Activated T-cell treated with anti-CD3 and anti-CD28 coated beads, Interleukin-2, amount 50 U/mL, for 24 hours (primary cell): ENCODE measurements around the gene ULK2.
A peak's percentile ranks its signal among the peaks of the same experiment; 100 is the strongest.
"Not testable (repeated sequence)": the region's sequence is repeated elsewhere in the genome, so short reads cannot be mapped to it uniquely, and the experiment has no call there.

Experiments
- DNase-seq: peaks from one replicate; pipeline ENCODE4 v3.0.0-alpha.2; 2020
- H3K27ac Mint-ChIP-seq: 2 replicates; pipeline ENCODE4 v1.8.0; 2020; ENCODE audit warnings: mild to moderate bottlenecking, mixed read lengths
- H3K27me3 Mint-ChIP-seq: 2 replicates; pipeline ENCODE4 v1.8.0; 2020; ENCODE audit warnings: mixed read lengths
- H3K36me3 Mint-ChIP-seq: 2 replicates; pipeline ENCODE4 v1.8.0; 2020; ENCODE audit warnings: low read depth, mixed read lengths
- H3K4me1 Mint-ChIP-seq: 2 replicates; pipeline ENCODE4 v1.8.0; 2020; ENCODE audit warnings: low read depth, mixed read lengths
- H3K4me3 Mint-ChIP-seq: 2 replicates; pipeline ENCODE4 v1.8.0; 2020; ENCODE audit warnings: mild to moderate bottlenecking, moderate library complexity, mixed read lengths
- H3K9me3 Mint-ChIP-seq: 2 replicates; pipeline ENCODE4 v1.8.0; 2020; ENCODE audit warnings: mixed read lengths

The ULK2 gene

DNA sequence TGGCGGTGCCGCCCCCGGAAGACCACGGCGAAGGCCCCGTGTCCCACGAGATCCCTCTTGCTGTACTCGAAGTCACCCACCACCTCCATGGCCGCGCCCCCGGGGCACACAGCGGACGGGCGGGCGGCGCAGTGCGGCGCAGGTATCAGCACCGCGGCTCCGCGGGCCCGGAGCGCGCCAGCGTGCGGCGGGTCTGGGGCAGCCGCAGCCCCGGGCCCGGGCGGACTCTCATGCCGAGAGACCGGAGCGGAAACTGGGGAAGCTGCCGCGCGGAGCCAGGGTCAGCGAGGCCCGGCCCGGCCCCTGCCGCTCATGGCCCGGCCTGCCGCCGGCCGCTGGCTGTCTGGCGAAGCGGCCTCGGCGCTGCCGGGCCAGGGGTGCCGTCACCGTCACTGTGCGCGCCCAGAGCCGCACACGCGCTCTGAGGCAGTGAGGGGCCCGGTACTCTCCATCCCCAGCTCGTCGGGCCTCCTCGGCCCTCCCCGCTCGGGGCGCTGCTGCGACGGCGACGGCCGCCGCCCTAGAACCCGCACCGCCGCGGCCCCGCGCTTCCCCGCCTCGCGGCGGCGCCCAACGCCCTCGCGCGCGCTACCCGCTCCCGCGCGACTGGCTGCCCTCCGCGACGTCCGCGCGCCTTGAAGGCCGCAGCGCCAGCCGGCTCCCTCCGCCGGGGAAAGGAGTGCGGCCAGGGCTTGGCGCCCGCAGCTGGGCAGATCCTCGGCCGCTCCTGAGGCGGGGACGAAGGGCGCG is at the start of gene ULK2:
Gene ULK2 (minus strand): TSS at position 608 of the 750 bp plus-strand sequence. CDS start 519 bp downstream, at position 89.
- peaks cover 24% of the 10 kb centered on the region for H3K4me1 Mint-ChIP-seq
- peaks cover 9% of the 10 kb centered on the region for H3K36me3 Mint-ChIP-seq
- peak; percentile 77 for DNase-seq
- H3K4me3 Mint-ChIP-seq, result peak within 1 kb of the TSS; percentile 81
- H3K9me3 Mint-ChIP-seq, result no peaks in the 10 kb centered on the region
- H3K27ac Mint-ChIP-seq, result peak within 1 kb of the TSS; percentile 72
- no peaks in the 10 kb centered on the region for H3K27me3 Mint-ChIP-seq

DNA sequence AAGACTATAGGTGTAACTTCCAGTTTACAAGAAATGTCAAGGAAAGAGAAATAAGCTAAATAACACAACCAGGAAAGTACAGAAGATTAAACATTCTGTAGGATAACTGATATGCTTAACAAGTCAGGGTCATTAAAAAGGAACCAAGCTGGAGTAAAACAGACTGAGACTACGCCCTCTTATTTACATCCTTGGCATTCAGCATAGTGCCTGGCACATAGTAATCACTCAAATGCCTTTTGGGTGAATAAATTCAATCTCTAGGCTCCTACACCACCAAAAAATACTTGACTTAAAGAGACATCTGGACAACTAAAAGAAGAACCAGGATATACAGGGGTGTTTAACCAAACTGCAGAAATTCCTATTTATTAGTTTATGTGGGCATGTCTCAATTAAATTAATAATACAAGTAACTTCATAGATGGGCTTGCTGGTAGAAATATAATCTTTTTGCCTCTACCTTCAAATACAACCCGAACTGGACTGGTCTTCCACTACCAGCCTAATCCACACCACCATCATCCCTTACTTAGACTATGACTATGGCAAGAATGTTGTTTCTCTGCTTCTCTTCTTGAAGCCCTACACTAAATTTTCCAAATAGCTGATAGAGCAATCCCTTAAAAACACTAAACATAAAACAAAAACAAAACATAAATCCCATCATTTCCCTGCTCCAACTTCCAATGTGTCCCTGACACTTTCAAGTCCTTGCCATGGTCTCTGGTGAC is 47.7 kb upstream of the ULK2 start:
- no peak for DNase-seq
- H3K36me3 Mint-ChIP-seq, result peaks cover 84% of the 10 kb centered on the region
- H3K9me3 Mint-ChIP-seq, result no peaks in the 10 kb centered on the region
- peak overlapping the region; percentile 14 for H3K27ac Mint-ChIP-seq
- no peak overlapping the region for H3K4me3 Mint-ChIP-seq
- no peaks in the 10 kb centered on the region for H3K27me3 Mint-ChIP-seq
- H3K4me1 Mint-ChIP-seq, result peaks cover 3% of the 10 kb centered on the region

DNA sequence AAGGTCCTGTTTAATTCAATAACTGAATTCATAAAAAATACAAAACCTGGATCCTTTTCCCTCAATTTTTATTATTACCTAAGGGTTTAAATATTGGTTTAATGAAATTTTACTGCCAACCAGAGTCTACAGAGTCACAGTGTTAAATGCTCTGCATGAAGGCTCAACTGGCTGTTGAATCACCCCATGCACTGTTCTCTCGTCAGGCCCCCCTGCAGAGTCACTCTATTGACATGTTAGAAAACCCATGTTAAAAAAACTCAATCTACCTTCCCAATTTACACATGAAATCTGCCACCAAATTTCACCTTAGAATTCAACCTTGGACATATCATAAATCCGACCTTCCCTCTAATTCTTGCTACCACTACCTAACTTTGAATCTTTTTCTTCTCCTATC is 43.3 kb upstream of the ULK2 start:
- DNase-seq, result no peak
- H3K4me3 Mint-ChIP-seq, result no peak overlapping the region
- no peaks in the 10 kb centered on the region for H3K27me3 Mint-ChIP-seq
- peaks cover 3% of the 10 kb centered on the region for H3K4me1 Mint-ChIP-seq
- H3K9me3 Mint-ChIP-seq, result no peaks in the 10 kb centered on the region
- H3K27ac Mint-ChIP-seq, result peak overlapping the region; percentile 6
- peaks cover 92% of the 10 kb centered on the region for H3K36me3 Mint-ChIP-seq

DNA sequence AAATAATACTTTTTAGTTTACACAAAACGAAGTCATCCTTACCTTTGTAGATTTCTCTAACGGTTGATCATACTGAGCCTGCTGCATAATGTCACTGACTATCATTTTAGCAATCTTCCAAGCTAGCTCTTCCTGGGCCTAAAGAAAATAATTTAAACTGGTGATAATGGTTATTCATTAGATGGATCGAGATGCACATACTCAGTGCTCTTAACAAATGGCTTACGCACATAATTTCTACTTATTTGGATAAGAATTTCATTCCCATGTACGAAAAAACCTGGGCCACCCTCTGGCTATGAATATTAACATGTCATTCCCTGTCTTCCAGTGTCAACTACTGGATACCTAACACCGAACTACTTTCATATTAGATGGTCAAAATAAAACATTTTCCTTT is 41.4 kb upstream of the ULK2 start:
- no peak overlapping the region for H3K27ac Mint-ChIP-seq
- no peak for DNase-seq
- peaks cover 8% of the 10 kb centered on the region for H3K4me1 Mint-ChIP-seq
- no peaks in the 10 kb centered on the region for H3K9me3 Mint-ChIP-seq
- peaks cover 89% of the 10 kb centered on the region for H3K36me3 Mint-ChIP-seq
- no peak overlapping the region for H3K4me3 Mint-ChIP-seq
- no peaks in the 10 kb centered on the region for H3K27me3 Mint-ChIP-seq

DNA sequence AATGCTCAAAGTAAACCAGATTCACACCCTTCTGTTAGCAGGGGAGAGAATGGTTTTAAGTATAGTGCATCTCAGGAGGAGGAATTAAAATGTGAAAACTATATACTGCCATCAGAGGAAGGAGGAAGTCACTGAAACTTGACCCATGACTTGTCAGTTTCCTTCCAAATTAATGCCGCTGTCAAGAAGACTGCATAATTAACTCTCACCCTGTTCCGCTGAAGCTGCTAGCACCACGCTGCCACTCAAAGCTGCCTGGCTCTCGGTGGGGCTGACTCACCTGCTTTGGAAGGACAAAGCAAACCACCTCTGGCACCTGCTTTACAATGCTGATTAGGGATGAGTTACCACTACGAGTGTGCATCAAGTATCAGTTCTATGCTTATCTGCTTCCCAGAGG is 37.8 kb upstream of the ULK2 start:
- Mint-ChIP-seq H3K9me3 (no peaks in the 10 kb centered on the region), H3K36me3 (peaks cover 90% of the 10 kb centered on the region), H3K27me3 (no peaks in the 10 kb centered on the region), H3K4me3 (no peak overlapping the region), H3K4me1 (peaks cover 8% of the 10 kb centered on the region), H3K27ac (peak overlapping the region; percentile 38)
- DNase-seq, result no peak

DNA sequence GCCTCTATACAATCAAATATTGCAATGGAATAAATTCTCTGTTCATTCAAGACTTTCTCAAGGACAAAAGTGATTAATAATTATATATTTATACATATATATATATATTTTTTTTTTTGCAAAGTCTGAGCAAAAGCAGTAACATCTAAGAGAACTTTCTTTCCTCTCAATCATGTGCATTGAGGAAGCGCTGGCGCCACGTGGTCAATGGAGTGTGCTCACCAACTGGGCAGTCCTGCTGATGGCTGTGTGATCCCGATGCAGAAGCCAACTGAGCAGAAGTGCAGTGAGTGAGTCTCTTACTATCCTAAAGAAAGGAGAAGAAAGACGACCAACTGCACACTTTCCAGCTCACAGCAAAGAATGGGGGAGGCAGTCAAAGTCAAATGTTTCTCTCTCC is 37.2 kb upstream of the ULK2 start:
- H3K36me3 Mint-ChIP-seq, result peaks cover 91% of the 10 kb centered on the region
- DNase-seq, result no peak

DNA sequence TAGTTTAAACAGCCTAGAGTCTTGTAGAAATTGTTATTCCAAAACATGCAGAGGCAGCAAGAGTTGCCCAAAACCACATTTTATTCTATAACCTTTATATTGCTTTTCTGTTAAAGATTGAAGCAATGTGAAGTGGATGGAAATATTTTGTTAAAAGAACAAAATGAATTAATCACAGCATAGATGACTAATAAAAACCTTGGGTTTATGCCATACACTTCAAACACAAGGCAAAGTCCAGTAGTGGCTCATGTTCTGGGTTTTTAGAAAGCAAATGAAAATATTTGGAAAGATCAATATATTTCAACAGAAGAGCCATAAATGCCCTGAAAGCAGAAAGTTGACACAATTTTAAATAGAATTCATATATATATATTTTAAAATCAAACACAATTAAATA is 36.7 kb upstream of the ULK2 start:
- H3K27me3 Mint-ChIP-seq, result no peaks in the 10 kb centered on the region
- H3K4me3 Mint-ChIP-seq, result no peak overlapping the region
- H3K36me3 Mint-ChIP-seq, result peaks cover 90% of the 10 kb centered on the region
- H3K27ac Mint-ChIP-seq, result no peak overlapping the region
- no peak for DNase-seq
- H3K4me1 Mint-ChIP-seq, result peaks cover 8% of the 10 kb centered on the region
- no peaks in the 10 kb centered on the region for H3K9me3 Mint-ChIP-seq

More for the DNA sequence above, 37.2 kb upstream of the ULK2 start:
- H3K4me3 Mint-ChIP-seq, result no peak overlapping the region
- no peaks in the 10 kb centered on the region for H3K27me3 Mint-ChIP-seq
- peaks cover 8% of the 10 kb centered on the region for H3K4me1 Mint-ChIP-seq
- no peaks in the 10 kb centered on the region for H3K9me3 Mint-ChIP-seq
- H3K27ac Mint-ChIP-seq, result no peak overlapping the region

DNA sequence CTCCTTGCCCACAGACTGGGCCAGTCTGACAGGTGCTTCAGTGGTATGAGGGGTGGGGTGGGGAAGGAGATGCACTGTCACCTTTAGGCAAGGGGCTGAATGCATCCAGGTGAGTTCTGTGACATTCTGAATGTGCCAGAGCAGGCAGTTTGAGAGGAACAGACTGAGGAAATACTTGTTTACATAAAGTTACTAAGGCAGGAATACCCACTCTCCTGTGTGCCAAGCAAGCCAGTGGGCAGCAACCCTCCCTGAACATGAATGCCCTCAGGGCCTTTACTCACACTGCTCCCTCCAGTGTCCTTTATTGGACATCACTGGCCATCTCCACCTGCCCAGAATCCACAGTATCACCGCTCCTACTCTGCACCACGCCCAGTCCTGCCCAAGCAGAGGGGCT is 33.1 kb upstream of the ULK2 start:
- Mint-ChIP-seq H3K27ac (no peak overlapping the region), H3K9me3 (no peaks in the 10 kb centered on the region), H3K4me1 (peaks cover 5% of the 10 kb centered on the region), H3K36me3 (peaks cover 55% of the 10 kb centered on the region), H3K27me3 (no peaks in the 10 kb centered on the region), H3K4me3 (no peak overlapping the region)
- no peak for DNase-seq

DNA sequence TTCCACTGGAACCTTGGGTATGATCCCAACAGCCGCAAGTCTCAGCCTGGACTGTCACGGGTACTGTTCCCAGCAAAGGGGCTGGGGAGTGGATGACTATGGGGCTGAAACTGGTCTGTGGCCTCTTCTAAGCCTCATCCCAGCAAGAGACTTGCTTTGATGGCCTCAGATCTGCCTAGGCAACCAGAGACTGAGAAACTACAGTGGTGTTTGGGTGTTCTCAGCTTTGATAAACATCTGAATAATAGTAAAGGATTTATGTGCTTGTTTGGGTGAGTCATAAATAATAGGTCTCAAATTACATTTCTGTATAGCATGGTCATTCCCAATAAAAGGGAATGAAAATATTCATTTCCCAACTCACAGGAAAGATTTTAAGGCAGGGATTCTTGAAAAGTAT is 30.2 kb upstream of the ULK2 start:
- Mint-ChIP-seq H3K4me3 (no peak overlapping the region), H3K27ac (no peak overlapping the region), H3K36me3 (peaks cover 30% of the 10 kb centered on the region), H3K4me1 (no peaks in the 10 kb centered on the region), H3K27me3 (no peaks in the 10 kb centered on the region), H3K9me3 (no peaks in the 10 kb centered on the region)
- DNase-seq, result no peak

DNA sequence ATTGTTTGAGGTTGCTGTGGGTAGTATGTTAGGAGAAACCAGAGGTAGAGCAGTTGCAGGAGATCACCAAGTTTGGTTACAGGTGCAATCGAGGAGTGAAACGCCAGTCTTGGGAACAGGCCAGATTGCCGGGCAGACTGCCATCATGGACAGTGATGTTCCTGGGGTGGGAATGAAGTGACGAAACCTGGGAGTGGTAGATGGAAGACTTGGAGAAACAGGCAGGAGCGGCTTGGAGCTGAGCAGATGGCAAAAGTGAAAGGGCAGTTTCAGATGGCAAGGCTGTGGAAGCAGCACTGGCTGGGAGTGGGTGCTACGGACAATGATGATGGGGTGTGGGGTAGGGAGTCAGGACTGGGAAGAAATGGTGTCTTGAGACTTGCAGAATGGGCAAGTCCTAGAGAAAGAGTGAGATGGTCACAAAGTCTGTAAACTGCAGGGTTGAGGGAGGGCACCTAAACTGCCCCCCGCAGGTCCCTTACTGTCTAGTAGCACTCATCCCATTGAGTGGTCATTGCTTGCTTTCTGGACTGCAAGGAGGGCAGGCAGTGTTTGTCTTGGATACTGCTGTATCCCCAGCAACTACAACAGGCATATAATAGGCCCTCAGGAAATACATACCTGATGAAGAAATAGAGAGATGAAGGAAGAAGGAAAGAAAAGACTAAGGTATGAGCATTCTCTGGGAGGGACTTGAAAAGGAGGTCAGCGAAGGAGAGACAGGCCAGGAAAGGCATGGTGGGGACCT is 29.5 kb upstream of the ULK2 start:
- DNase-seq, result no peak
- Mint-ChIP-seq H3K36me3 (peaks cover 25% of the 10 kb centered on the region), H3K4me1 (no peaks in the 10 kb centered on the region), H3K4me3 (no peak overlapping the region), H3K27ac (peak overlapping the region; percentile 2), H3K27me3 (no peaks in the 10 kb centered on the region), H3K9me3 (no peaks in the 10 kb centered on the region)

DNA sequence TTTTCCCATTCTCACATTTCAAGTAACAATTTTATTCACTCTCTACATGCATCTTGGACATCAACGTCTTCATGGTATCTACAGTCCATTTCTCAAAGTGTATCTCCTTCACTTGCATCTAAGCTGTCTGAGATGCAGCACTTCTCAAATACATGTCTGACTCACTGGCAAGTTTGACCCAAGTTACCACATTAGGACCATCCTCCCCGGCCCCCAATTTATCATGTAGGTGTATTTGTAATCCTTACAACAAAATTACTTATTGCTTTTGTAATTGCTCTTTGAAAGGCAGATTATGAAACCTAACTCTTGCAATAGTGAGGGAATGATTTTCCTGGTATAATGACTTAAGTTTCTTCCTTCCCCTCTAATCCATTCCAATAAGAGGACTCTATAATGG is 28.9 kb upstream of the ULK2 start:
- DNase-seq, result no peak
- H3K27me3 Mint-ChIP-seq, result no peaks in the 10 kb centered on the region
- H3K27ac Mint-ChIP-seq, result no peak overlapping the region
- H3K36me3 Mint-ChIP-seq, result peaks cover 22% of the 10 kb centered on the region
- no peak overlapping the region for H3K4me3 Mint-ChIP-seq
- no peaks in the 10 kb centered on the region for H3K9me3 Mint-ChIP-seq
- H3K4me1 Mint-ChIP-seq, result no peaks in the 10 kb centered on the region

DNA sequence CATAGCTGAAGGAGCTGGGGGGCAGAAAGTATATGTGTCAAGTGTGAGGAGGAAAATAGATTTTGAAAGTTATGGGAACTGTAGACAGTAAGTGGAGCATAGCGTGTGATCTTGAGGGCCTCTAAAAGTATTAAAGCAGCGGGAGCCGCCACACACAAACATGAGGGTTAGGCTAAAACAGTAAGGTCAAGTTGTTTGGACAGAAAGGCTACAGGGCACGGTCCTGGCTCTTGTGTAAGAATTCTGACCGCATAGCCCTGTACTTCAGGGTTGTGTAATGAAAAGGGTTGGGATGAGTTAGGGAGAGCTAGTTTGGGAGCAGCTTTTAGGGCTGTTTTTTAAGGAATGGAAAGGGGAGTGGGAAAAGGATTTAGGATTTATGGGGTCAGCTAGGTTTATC is 22.8 kb upstream of the ULK2 start:
- not testable (repeated sequence) for H3K27me3 Mint-ChIP-seq, H3K36me3 Mint-ChIP-seq, H3K27ac Mint-ChIP-seq, H3K4me3 Mint-ChIP-seq, H3K9me3 Mint-ChIP-seq, H3K4me1 Mint-ChIP-seq, DNase-seq

DNA sequence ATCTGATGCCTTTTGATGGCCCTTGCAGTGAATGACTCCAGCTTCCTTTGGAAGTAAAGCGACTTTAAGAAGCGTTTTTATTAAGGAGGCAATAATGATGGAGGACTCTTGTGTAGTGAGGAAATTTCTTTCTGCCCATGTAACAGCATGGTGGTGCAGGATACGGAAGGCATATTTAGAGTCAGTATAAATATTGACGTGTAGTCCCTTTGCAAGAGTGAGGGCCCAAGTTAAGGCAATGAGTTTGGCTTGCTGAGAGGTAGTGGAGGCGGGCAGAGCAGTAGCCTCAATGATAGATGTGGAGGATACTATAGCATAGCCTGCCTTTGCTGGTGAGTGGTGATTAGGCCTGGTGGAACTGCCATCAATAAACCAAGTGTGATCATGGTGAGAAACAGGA is 22.3 kb upstream of the ULK2 start:
- not testable (repeated sequence) for H3K27ac Mint-ChIP-seq, H3K9me3 Mint-ChIP-seq, H3K4me3 Mint-ChIP-seq, H3K27me3 Mint-ChIP-seq, DNase-seq, H3K4me1 Mint-ChIP-seq, H3K36me3 Mint-ChIP-seq

DNA sequence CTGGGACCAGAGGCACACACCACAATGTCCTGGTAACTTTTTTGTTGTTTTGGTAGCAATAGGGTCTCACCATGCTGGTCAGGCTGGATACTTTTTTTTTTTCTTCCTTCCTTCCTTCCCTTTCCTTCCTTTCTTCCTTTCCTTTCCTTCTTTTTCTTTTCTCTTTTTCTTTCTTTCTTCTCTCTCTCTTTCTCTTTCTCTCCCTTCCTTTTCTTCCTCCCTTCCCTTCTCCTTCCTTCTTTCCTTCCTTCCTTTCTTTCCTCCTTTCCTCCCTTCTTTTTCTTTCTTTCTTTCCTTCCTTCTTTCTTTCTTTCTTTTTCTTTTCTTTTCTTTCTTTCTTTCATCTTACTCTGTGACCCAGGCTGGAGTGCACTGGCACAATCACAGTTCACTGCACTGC is 18.4 kb upstream of the ULK2 start:
- H3K36me3 Mint-ChIP-seq, result no peaks in the 10 kb centered on the region
- DNase-seq, result no peak
- H3K4me3 Mint-ChIP-seq, result no peak overlapping the region
- H3K27me3 Mint-ChIP-seq, result no peaks in the 10 kb centered on the region
- no peaks in the 10 kb centered on the region for H3K4me1 Mint-ChIP-seq
- H3K9me3 Mint-ChIP-seq, result no peaks in the 10 kb centered on the region
- no peak overlapping the region for H3K27ac Mint-ChIP-seq
